KOPT-K1 (cell line): ENCODE data around the gene DRAP1.

ENCODE experiments used
- H3K27ac ChIP-seq: fragments of 200-600 bp; sonication (generic); 2 replicates; pipeline ENCODE4 v1.5.1; 2016; ENCODE audit warnings: antibody characterized with exemption, mild to moderate bottlenecking, low read depth, low read length; ENCODE audit not compliant: poor library complexity, severe bottlenecking
- H3K36me3 ChIP-seq: fragments of 200-600 bp; sonication (generic); 2 replicates; pipeline ENCODE4 v1.5.1; 2017; ENCODE audit warnings: antibody characterized with exemption, mild to moderate bottlenecking, low read length, moderate library complexity; ENCODE audit not compliant: insufficient read depth
- H3K9me3 ChIP-seq: fragments of 200-600 bp; sonication (generic); 2 replicates; pipeline ENCODE4 v1.5.1; 2017; ENCODE audit warnings: antibody characterized with exemption, low read length, mild to moderate bottlenecking; ENCODE audit not compliant: insufficient read depth, poor library complexity, severe bottlenecking

DRAP1 gene

DNA sequence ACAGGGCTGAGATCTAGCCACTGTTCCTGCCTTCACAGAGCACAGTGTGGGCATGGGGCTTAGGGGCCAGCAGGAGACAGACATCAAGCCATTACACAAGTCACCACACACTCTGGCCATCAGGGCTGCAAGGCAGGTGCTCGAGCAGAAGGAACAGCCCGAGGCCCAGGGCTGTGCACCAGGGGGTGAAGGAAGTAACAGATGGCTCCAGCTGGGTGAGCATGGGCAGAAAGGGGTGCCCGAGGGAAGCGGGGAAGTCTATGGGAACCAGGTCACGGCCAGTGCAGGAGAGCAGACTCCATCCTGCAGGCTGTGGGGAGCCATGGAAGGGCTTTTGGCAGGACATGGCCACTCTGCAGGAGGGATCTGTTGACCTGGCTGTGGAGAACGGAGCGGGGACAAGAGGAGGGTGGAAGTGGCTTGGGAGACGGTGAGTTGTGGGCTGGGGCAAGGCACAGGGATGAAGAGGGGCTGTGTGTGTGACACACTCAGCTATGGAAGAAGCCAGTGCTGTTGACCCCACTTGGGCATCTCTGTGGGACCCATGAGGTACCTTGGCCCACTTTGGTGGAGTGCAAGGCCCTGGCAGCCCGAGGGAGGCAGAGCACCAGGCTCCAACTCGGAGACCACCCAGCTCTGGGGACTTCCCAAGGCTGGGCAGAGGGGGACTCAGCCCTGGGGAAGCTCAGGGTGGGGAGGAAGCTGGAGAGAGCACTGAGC is 4.0 kb upstream of the DRAP1 start:
- Histone ChIP-seq H3K9me3 (no peaks in the 10 kb centered on the region), H3K27ac (no peak overlapping the region), H3K36me3 (no peaks in the 10 kb centered on the region)

DNA sequence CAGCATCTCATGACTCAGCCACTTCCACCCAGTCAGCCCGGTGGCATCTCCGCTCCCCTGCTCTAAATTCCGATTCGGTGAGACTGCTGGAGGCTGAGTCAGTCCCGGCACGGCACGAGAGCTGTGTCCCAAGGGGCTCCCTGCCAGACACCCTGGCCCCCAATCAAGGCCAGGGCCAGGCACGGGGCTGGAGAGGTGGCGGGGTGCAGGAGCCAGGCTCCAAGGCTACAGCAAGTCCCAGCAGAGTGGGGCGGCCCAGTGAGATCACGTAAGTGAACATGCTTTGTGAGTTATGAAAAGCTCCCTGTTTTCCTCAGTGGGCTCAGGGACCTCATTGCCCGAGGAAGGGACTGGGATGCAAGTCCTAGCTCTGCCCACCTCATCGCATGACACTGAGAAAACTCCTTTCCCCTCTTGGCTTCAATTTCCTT is 3.4 kb upstream of the DRAP1 start:
- Histone ChIP-seq H3K27ac (no peak overlapping the region), H3K36me3 (peaks cover 4% of the 10 kb centered on the region; the same call in 1 of the 2 replicates), H3K9me3 (no peaks in the 10 kb centered on the region)

DNA sequence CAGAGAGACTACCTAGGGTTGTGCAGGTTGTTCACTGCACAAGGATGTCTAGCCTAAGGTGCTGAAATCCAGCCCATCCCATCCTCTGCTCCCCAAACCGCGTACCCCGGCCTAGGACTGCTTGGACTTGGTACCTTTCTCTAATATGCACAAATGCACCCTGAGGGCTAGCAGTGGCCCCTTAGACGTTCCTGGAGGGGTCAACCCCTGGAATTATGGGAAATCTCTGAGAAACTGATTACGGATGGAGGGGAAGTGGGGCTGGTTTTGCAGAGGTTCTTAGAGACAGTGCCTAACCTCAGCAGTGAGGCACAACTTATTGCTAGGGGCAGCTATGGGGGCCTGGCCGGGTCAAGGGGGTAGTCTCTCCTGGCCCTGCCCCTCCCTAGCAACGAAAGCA is 2.8 kb upstream of the DRAP1 start:
- Histone ChIP-seq H3K9me3 (no peaks in the 10 kb centered on the region), H3K36me3 (peaks cover 8% of the 10 kb centered on the region; the same call in 1 of the 2 replicates), H3K27ac (no peak overlapping the region)

DNA sequence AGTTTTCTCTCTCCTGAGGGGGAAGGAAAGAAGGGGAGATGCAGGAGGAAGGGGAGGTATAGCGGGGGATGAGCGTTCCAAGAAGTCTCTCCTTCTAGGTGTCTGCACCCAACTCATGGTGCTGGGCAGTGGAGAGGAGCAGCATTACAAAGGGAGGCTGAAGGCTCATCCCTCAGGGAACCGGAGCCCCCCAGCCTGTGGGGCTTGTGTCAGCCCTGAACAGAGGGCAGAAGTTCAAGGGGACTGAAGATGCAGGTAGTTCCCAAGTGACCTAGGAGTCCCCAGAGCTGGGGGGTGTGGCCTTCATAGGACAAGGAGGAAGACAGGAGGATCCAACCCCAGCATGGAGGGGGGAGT is 2.2 kb upstream of the DRAP1 start:
- H3K27ac ChIP-seq, result no peak overlapping the region

DNA sequence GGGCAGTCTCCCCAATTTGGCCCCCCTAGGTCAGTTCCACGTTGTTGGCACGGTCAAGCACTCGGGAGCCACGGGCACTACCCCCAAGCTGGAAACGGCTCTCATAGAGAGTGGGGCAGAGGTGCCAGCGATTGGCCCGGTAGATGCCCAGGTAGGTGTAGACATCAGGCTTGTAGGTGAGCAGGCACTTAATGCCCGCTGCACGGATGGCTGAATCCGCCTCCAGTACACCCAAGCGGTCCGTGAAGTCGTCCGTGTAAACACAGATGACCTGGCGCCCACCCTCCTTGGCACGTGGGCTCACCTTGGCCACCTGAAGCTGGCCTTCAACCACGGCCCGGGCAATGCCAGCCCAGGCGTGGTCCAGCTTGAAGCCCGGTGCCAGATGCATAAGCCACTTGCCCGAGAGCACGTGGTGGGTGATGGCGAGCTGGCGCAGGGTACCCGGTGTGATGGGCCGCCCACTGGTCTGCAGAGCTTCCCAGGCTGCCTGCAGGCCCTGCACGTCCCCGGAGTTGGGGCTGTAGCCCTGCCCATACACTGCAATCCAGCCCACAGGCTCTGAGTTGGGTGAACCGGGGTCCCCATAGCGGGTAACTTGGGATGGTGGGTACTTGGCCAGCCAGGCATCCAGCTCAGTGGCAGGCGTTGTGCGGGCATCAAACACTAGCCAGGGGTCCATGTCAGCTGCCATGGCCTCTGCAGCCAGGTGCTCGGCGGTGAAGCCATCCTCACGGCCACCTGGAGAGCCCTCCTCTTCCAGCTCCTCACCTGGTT is 1.6 kb upstream of the DRAP1 start:
- no peaks in the 10 kb centered on the region for H3K9me3 ChIP-seq
- peaks cover 20% of the 10 kb centered on the region for H3K36me3 ChIP-seq
- H3K27ac ChIP-seq, result peak overlapping the region; percentile 90

More for the DNA sequence above, 2.2 kb upstream of the DRAP1 start:
- H3K9me3 ChIP-seq, result no peaks in the 10 kb centered on the region
- H3K36me3 ChIP-seq, result peaks cover 15% of the 10 kb centered on the region

DNA sequence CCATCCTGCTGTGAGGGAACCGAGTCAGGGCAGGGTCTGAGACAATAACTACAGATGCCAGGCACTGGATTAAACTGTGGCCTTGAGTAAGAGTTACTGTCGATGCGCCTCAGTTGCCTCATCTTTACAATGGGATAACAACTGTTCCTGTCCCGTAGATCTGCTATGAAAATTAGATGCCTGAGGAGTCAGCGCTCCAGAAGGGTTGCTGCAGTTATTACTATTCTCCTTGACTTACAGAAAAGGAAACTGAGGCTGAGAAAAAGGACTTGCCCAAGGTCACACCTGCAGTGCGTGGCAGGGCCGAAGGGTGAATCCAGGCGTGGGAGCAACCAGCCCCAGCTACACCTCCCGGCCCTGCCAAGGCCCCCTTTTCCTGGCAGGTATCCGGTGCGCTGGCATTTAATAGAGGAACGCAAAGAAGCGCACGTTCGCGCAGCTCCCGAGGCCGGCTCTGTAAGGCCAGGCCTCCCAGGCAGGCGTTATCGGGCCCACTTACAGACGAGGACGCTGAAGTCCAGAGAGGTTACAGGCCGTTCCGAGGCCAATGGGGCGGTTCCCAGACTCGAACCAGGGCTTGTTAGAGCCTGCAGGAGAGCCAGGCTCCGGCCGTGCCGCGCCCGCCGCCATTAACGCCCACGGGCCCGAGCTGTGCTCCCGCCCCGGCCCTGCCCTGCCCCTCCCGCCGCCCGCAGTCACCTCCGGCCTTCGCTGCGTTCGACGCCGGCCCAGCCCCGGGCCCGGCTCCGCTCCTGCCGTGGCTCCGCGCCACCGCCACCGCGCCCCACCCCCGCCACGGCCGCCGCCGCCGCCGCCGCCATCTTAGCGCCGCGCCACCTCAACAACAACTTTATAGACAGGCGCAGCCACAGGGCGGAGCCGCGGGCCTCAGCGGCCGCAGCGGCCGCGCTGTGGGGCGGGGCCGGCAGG is 750 bp upstream of the DRAP1 start, which contains the start of gene C11orf68:
C11orf68 (minus strand) TSS at position 852 of the 930 bp plus-strand sequence; CDS start at position 821, 31 bp downstream.
- peaks cover 29% of the 10 kb centered on the region for H3K36me3 ChIP-seq
- no peaks in the 10 kb centered on the region for H3K9me3 ChIP-seq
- peak within 1 kb of the TSS; percentile 90 for H3K27ac ChIP-seq

DNA sequence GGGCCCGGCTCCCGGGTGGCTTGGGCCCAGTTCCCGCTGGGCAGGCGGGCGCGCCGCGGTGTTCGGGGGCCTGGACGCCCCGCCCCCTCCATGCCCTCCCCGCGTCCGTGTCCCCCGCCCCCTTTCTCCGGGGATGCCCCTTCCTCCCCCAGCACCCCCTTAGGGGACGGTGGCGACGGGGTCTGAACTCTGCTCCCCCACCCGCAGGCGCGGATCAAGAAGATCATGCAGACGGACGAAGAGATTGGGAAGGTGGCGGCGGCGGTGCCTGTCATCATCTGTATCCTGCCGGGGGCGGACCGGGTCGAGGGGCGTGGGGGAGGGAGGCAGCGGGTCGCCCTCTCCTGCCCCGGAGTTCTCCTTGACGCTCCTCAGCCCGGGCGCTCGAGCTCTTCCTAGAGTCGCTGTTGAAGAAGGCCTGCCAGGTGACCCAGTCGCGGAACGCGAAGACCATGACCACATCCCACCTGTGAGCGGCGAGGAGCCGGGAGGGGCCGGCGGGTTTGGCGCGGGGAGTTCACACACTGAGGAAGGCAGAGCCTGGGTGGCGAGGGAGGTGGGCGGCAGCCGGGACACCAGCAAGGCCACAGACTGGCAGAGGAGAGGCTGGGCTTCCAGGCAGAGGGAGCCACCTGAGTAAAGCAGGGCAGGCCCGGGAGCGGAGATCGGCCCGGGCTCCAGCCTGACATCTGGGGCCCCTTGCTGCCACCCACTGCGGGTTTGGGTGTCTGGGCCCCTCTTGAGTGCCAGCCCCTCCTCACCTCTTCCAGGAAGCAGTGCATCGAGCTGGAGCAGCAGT is 546 bp downstream of the DRAP1 start:
- peak overlapping the region; percentile 84 for H3K27ac ChIP-seq
- peaks cover 37% of the 10 kb centered on the region for H3K36me3 ChIP-seq

DNA sequence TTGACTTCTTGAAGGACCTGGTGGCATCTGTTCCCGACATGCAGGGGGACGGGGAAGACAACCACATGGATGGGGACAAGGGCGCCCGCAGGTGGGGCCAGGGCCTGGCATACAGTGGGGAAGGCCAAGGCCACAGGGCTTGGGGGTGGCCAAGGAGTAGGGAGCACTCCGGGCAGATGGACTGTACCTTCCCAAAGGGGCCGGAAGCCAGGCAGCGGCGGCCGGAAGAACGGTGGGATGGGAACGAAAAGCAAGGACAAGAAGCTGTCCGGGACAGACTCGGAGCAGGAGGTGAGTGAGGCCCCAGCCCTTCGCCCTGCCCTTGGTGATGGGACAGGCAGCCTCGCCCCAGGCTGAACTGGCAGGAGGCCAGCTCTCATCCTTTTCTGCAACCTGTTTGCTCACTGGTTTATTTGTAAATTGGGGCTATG is 1.2 kb downstream of the DRAP1 start:
- H3K36me3 ChIP-seq, result peaks cover 42% of the 10 kb centered on the region
- peak overlapping the region; percentile 84 for H3K27ac ChIP-seq
- no peaks in the 10 kb centered on the region for H3K9me3 ChIP-seq

More for the DNA sequence above, 546 bp downstream of the DRAP1 start:
- no peaks in the 10 kb centered on the region for H3K9me3 ChIP-seq

DNA sequence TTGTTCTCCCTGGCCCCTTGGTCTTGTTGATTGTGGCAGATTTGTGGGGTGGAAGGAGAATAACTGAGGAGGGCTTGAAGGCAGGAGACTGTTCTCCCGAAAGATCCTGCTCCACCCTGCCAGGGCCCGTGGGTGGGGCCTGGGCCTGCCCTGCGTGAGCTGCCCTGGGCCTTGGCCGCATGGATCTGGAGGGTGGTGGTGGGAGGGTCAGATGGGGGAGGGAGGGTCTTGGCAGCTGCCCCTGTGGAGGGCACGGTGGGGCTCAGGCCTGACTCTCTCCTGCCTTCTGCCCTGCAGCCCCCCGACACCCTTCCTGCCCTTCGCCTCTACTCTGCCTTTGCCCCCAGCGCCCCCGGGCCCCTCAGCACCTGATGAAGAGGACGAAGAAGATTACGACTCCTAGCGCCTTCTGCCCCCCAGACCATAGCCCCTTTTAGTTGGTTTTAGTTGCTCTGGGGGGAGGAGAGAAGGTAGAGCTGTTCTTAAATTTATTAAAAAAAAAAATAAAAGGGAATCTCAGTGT is 1.9 kb downstream of the DRAP1 start:
- Histone ChIP-seq H3K36me3 (peaks cover 43% of the 10 kb centered on the region), H3K27ac (peak overlapping the region; percentile 84), H3K9me3 (no peaks in the 10 kb centered on the region)

DNA sequence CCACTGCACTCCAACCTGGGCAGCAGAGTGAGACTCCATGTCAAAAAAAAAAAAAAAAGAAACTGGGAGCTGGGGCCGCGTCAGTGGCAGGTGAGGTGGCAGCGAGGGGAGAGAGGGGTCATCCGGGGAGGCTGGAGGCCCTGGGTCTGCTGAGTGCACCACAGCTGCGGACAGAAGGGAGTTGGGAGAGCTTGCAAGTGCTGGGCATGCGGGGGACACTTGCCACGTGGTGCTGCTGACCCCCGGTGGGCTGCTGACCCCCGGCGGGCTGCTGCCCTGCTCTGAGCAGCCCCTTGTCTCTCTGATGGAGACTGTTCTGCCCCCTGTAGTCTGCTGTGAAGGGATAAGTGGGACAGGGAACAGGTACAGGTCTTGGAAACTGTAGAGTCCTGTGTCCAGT is 2.6 kb downstream of the DRAP1 start:
- H3K27ac ChIP-seq, result no peak overlapping the region
- H3K36me3 ChIP-seq, result peaks cover 43% of the 10 kb centered on the region
- H3K9me3 ChIP-seq, result no peaks in the 10 kb centered on the region

DNA sequence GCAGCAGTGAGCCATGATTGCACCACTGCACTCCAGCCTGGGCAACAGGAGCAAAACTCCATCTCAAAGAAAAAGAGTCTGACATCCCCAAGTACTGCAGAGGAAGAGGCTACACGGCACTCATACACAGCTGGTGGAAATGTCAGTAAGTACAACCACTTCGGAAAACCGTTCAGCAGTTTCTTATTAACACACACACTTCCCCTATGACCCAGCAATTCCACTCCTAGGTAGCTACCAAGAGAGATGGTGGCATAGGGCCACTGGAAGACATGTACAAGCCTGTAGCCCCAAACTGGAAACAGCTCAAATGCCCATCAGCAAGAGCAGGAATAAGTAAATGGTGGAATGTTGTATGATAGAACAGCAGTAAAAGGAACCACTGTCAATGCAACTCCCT is 3.3 kb downstream of the DRAP1 start:
- Histone ChIP-seq H3K27ac (no peak overlapping the region), H3K9me3 (no peaks in the 10 kb centered on the region), H3K36me3 (peaks cover 43% of the 10 kb centered on the region)

DNA sequence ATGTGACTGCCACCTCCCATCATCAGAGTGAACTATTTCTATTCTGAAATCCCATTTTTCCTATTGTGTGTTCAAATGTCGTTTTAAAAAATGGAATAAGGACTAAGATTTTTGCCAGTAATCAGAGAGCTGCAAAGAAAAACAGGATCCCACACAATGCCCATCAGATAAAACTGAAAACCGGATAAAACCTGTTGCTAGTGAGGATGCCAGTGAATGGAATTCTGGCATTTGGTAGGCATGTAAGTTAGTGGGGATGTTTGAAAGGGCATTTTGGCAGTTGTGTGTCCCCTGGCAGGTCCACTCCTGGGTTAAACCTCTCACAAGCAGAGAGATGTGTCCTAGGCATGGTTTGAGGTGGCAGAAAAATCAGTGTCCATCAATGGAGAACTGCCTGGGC is 6.2 kb downstream of the DRAP1 start:
- Histone ChIP-seq H3K27ac (no peak overlapping the region), H3K36me3 (peaks cover 43% of the 10 kb centered on the region), H3K9me3 (no peaks in the 10 kb centered on the region)

DNA sequence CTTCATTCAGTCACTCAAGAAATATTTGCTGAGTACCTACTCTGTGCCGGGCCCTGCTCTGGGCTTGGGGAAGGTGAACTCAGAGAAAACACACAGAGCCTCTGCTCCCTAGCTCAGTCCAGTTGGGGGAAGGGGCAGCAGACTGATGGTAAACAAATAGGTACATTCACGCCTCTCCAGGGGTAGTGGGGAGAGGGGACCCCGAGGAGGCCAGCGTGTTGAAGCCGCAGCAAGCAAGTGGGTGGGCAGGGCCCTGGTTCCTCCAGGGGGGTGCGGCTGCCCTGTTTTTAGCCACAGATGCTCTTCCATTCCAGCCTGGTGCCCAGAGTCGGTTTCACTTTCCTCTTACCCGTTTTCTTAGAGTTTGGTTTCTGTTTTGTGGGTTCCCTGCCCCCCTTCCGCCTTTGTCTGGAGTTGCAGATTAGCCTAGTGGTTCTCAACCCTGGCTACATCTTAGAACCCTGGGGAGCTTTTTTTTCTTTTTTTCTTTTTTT is 8.7 kb downstream of the DRAP1 start:
- H3K36me3 ChIP-seq, result peaks cover 19% of the 10 kb centered on the region
- no peaks in the 10 kb centered on the region for H3K9me3 ChIP-seq
- H3K27ac ChIP-seq, result peak overlapping the region; percentile 96

DNA sequence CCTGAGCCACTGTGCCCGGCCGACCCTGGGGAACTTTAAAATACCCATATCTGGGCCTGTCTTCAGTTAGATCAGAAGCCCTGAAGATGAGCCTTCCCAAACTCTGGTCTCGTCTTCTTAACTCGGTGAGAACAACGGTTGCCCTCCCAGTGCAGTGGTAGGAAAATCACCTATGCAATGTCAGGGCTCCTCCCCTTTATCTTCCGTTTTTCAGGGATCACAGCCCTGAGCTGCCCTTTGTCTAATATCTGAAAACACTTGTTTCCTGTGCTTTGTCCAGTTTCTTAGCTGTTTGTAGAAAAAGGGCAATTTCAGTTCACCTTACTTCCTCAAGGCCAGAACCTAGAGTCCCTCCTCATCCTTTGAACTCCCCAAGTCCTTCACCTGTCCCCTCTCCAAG is 9.4 kb downstream of the DRAP1 start:
- no peaks in the 10 kb centered on the region for H3K9me3 ChIP-seq
- H3K36me3 ChIP-seq, result peaks cover 12% of the 10 kb centered on the region; the same call in 1 of the 2 replicates
- peak overlapping the region; percentile 96 for H3K27ac ChIP-seq
